ENCODE data around the gene COX6B1. TPM values are rescaled to one million over a fixed set of nuclear protein-coding genes. Genes with fewer than 3 reads are reported as not detected.

COX6B1 gene, protein sequence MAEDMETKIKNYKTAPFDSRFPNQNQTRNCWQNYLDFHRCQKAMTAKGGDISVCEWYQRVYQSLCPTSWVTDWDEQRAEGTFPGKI
- 500 and 902 TPM in 2 replicates for total RNA-seq

DNA sequence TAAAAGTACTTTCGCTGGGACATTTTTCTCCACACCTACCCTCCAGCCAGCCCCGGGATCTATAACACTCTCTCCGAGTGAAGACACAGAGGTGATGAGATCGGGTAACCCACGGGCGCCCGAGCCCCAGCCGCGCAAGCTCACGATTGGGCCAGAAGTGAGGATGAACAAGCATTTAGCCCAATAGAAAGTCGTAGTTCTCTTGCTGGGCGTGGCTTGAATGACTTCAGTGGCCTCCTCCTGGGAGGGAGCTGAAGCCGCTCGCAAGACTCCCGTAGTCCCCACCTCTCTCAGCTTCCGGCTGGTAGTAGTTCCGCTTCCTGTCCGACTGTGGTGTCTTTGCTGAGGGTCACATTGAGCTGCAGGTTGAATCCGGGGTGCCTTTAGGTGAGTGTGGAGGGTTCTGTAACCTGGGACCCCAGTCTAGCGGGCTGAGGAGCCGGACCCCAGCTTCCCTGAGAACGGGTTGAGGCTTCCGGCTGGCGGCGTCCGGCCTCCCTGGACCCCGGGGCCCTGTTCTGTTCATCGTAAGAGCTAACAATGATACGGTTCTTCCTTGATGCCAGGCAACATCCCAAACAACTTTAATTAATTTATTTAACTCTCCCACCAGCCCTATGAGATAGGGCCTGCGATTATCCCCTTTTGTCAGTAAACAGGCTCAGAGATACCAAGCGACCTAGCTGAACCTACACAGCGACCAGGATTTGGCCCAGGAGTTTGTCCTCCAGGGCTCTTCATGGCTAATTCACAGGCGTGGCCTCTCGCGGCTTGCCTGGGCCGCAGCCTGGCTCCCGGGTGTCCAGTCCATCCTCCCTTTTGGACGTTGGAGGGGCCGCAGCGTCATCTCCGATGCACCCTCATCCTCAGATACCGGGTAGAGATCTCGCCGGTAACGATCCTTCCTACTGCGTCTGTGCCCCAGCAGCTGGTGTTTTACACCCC lies at the start of gene COX6B1:
COX6B1 (plus strand) TSS at position 307 of the 945 bp plus-strand sequence. CDS start 2,921 bp downstream, outside the sequence.

DNA sequence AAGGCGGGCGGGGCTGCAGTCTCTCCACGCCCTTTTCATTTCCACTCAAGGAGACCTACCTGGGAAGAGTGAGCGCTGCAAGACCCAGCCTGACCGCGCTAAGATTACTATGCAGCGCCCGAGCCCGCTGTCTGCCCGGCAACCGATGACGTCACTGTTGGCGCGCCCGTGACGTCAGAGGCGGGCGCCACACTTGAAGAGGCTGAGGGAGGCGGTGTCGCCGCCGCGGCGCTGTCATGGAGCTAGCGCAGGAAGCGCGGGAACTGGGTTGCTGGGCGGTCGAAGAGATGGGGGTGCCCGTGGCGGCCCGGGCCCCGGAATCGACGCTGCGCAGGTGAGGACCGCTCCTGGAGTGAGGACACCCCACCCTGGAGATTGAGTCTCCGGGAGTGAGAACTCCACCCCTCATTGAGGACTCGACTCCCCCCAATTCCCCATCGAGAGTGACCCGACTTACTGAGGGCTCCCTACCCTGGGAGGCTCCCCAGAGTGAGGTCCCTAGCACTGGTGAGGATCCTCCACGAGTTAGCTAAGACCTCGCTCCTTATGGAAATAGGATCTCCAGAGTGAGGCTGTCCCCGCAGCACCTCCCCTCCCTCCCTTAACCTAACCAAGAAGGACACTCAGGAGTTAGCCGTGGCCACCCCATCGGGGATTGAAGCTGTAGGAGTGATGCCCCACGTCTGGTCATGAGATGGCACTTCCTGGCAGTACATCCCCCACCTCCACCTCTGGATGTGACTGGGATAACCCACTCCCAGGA lies 35.4 kb upstream of the COX6B1 start, which contains the start of gene HAUS5:
HAUS5 (plus strand) TSS at position 177 of the 763 bp plus-strand sequence; CDS start at position 237, 60 bp downstream.

DNA sequence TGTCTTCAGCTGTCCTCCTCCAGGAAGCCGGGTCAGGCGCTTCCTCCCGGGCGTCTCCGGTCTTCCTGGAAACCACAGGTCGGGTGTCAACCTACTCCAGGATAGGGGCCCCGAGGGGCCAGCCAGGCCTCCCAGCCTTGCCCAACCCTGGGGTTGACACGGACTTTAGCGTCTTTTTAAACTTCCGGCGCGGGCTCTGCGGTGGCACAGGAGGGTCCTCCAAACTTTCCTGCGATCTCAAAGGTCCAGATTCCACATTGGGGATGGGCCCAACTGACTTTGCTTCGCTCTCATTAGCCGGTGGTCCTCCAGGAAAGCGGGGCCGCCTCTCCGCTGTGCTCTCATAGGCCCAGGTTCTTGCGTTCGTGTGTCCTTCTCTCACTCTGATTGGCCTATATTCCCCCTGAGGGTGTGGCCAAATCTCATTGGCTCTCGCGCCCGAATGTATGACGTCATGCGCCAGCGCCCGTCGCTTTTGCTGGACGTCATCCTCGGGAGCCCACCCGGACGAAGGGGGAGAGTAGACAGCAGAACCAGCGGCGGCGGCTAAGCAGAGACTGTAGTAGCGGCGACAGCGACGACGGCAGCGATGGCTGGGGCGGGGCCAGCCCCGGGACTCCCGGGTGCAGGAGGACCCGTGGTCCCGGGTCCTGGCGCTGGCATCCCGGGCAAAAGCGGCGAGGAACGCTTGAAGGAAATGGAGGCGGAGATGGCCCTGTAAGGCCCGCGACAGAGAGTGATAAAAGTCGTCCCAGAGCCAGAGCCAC lies 19.4 kb upstream of the COX6B1 start, which contains the start of gene RBM42:
RBM42 (plus strand) TSS at position 472 of the 767 bp plus-strand sequence; CDS start at position 590, 118 bp downstream.

DNA sequence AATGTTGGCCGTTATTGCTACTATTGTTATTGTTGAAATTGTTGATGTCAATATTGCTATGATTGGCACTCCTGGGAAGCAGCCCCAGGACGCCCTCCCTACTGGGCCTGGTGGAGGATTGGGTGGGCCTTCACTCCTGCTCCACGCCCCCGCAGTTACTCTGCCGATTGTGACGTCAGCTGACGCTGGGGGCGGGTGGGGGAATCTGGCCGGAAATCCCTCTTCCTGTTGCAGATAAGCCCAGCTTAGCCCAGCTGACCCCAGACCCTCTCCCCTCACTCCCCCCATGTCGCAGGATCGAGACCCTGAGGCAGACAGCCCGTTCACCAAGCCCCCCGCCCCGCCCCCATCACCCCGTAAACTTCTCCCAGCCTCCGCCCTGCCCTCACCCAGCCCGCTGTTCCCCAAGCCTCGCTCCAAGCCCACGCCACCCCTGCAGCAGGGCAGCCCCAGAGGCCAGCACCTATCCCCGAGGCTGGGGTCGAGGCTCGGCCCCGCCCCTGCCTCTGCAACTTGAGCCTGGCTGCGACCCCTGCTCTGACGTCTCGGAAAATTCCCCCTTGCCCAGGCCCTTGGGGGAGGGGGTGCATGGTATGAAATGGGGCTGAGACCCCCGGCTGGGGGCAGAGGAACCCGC lies 6.5 kb upstream of the COX6B1 start, which contains the start of gene ETV2:
ETV2 (plus strand) TSS at position 231 of the 637 bp plus-strand sequence. CDS start 716 bp downstream, outside the sequence.

DNA sequence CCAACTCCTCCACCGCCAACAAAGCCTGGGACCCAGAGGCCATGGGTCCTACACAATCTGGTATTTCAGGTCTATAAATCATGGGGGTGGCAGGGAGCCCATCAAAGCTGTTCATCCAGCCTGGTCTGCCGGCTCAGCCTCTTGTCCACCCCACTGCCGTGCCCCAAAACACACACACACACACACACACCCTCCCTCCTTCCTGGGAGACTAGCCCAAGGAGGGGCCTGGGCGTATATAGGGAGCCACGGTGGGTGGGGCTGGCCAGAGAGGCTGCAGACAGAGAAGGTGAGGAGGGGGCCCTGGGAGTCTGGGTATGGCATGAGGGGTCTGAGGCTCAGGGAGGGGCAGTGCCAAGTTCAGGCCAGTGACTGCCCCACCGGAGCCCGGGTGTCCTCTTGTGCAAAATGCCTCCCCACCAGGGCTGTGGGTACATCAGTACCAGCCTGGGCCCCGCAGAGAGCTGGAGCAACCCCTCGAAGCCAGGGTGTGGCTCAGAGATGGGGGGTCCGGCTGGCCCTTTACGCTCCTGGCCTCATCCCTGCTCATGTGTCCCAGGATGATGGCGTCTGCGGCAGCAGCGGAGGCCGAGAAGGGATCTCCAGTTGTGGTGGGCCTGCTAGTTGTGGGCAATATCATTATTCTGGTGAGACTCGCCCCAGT lies 18.3 kb downstream of the COX6B1 start, which contains the start of gene UPK1A:
UPK1A (plus strand) TSS at position 267 of the 663 bp plus-strand sequence; CDS start at position 563, 296 bp downstream.

DNA sequence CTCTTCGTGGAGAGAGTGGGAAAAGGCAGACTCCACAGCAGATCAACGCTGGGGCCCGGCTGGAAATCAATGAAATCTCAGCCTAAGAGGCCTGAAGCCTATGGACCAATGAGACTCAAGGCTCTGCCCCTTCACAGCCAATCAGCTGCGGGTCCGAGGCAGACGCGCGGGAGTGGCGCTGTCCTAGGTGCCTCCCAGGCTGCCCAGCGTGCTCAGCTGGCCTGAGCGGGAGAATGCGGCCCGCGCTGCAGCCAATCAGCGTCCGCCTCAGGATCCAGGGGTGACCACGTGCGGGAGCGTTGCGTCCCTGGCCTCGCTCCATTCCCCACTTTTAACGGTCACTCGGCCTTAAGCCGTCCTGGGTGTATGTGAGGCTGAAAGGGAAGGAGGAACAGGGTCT lies 56.1 kb downstream of the COX6B1 start, which contains the start of gene ZBTB32:
ZBTB32 (plus strand) TSS at position 341 of the 400 bp plus-strand sequence. CDS start 10,069 bp downstream, outside the sequence.

Other genes starting within 250 kb of the COX6B1 start
- gene FFAR2, start 200.1 kb upstream of the COX6B1 start, total RNA-seq: not detected in 2 replicates
- gene KRTDAP, start 157.9 kb upstream of the COX6B1 start, total RNA-seq: not detected in 2 replicates
- 15.9 and 24.8 TPM in 2 replicates for gene DMKN, start 134.7 kb upstream of the COX6B1 start, total RNA-seq
- not detected in 2 replicates for gene SBSN, start 120.0 kb upstream of the COX6B1 start, total RNA-seq
- not detected in 2 replicates for gene GAPDHS, start 114.9 kb upstream of the COX6B1 start, total RNA-seq
- gene TMEM147, start 102.7 kb upstream of the COX6B1 start, total RNA-seq: 85.7 and 102 TPM in 2 replicates
- gene ATP4A, start 84.7 kb upstream of the COX6B1 start, total RNA-seq: not detected in 2 replicates
- not detected in 2 replicates for gene PMIS2, start 62.1 kb upstream of the COX6B1 start, total RNA-seq
- 6.6 and 10.5 TPM in 2 replicates for gene HAUS5, start 35.6 kb upstream of the COX6B1 start, total RNA-seq
- 93.3 and 101 TPM in 2 replicates for gene RBM42, start 19.3 kb upstream of the COX6B1 start, total RNA-seq
- gene ETV2, start 6.6 kb upstream of the COX6B1 start, total RNA-seq: 0.78 TPM in 1 of 2 replicates, not detected in the other
- gene UPK1A, start 18.2 kb downstream of the COX6B1 start, total RNA-seq: not detected in 2 replicates
- not detected in 2 replicates for gene ZBTB32, start 56.2 kb downstream of the COX6B1 start, total RNA-seq
- 8.0 and 14.4 TPM in 2 replicates for gene KMT2B, start 69.7 kb downstream of the COX6B1 start, total RNA-seq
- 6.9 and 15.9 TPM in 2 replicates for gene IGFLR1, start 94.1 kb downstream of the COX6B1 start, total RNA-seq
- gene U2AF1L4, start 97.1 kb downstream of the COX6B1 start, total RNA-seq: 6.9 and 9.3 TPM in 2 replicates
- gene PSENEN, start 97.3 kb downstream of the COX6B1 start, total RNA-seq: 43.2 TPM in 2 replicates
- gene LIN37, start 100.3 kb downstream of the COX6B1 start, total RNA-seq: 15.9 and 20.7 TPM in 2 replicates
- gene HSPB6, start 108.7 kb downstream of the COX6B1 start, total RNA-seq: 11.1 and 66.8 TPM in 2 replicates
- 12.4 and 18.0 TPM in 2 replicates for gene PROSER3, start 109.9 kb downstream of the COX6B1 start, total RNA-seq
- 2.2 and 3.2 TPM in 2 replicates for gene ARHGAP33, start 127.2 kb downstream of the COX6B1 start, total RNA-seq
- not detected in 2 replicates for gene PRODH2, start 164.5 kb downstream of the COX6B1 start, total RNA-seq
- gene NPHS1, start 204.2 kb downstream of the COX6B1 start, total RNA-seq: not detected in 2 replicates
- gene KIRREL2, start 208.6 kb downstream of the COX6B1 start, total RNA-seq: 0.13 TPM in 1 of 2 replicates, not detected in the other
- gene APLP1, start 220.3 kb downstream of the COX6B1 start, total RNA-seq: 12.8 and 17.3 TPM in 2 replicates

All from epithelial cell of alveolus of lung (primary cell).